D721Med (cell line): ENCODE results near the gene ELK3.

Experiments
- DNase-seq: peaks from one replicate; pipeline ENCODE4 v3.0.0; 2011; ENCODE audit warnings: low spot score; ENCODE audit not compliant: insufficient read length
- FAIRE-seq: peaks from 2 replicates; lab custom pipeline; 2011; peaks lifted over from hg19 to GRCh38; lab: Jason Lieb, UNC
- CTCF ChIP-seq: IDR thresholded peaks from 2 replicates; pipeline ENCODE4 v1.5.1; 2012; ENCODE audit warnings: mild to moderate bottlenecking, control low read depth; ENCODE audit not compliant: insufficient read depth; ENCODE audit errors: missing control alignments

ELK3 gene

GRCh38 chr12:96204381-96204780 lies 10.2 kb downstream of the ELK3 start:
- DNase-seq (no peak), FAIRE-seq (no peak)
- TF ChIP-seq CTCF, result no peak

GRCh38 chr12:96205908-96206307 lies 11.7 kb downstream of the ELK3 start:
- no peak for FAIRE-seq
- TF ChIP-seq CTCF, result no peak
- DNase-seq, result no peak

- TF ChIP-seq CTCF, result no peak
- no peak for FAIRE-seq
- no peak for DNase-seq
Observed at GRCh38 chr12:96206936-96207662, 12.9 kb downstream of the ELK3 start.

GRCh38 chr12:96208346-96208745 lies 14.2 kb downstream of the ELK3 start:
- no peak for DNase-seq
- no peak for FAIRE-seq
- no peak for TF ChIP-seq CTCF

- TF ChIP-seq CTCF, result peak; percentile 11
- FAIRE-seq (no peak), DNase-seq (no peak)
Observed at GRCh38 chr12:96208801-96209549, 14.8 kb downstream of the ELK3 start.

GRCh38 chr12:96210376-96211055 lies 16.3 kb downstream of the ELK3 start:
- DNase-seq (no peak), FAIRE-seq (no peak)
- no peak for TF ChIP-seq CTCF
